H1 (cell line): ENCODE data around the gene RPGRIP1. TPM values are rescaled to one million over a fixed set of nuclear protein-coding genes. Genes with fewer than 3 reads are reported as not detected.

ENCODE experiments used
- CTCF ChIA-PET: fragments of 300-600 bp; sonication (Branson Sonifier 250); formaldehyde crosslinking; loops from one replicate; lab custom pipeline; 2021; ENCODE audit not compliant: partially characterized antibody; lab: Charles Lee
- POLR2A ChIA-PET: fragments of 300-600 bp; sonication (Branson Sonifier 250); formaldehyde crosslinking; loops from one replicate; lab custom pipeline; 2021; ENCODE audit warnings: inconsistent platforms; ENCODE audit not compliant: partially characterized antibody; lab: Charles Lee
- DNase-seq, 2 experiments: peaks; one replicate each; pipeline versions ENCODE4 v3.0.0 to v3.0.0-alpha.2; 2010 to 2022; ENCODE audit warnings: low spot score in 2 of 2, low read depth in 1 of 2, mixed read lengths in 1 of 2
- FAIRE-seq: peaks from 2 replicates; lab custom pipeline; 2011; peaks lifted over from hg19 to GRCh38; lab: Jason Lieb, UNC
- H2AFZ ChIP-seq: 2 replicates; pipeline ENCODE4 v1.8.1; 2012; ENCODE audit warnings: low read length, inconsistent platforms
- H2AK5ac ChIP-seq: 2 replicates; pipeline ENCODE4 v1.6.1; 2013; ENCODE audit warnings: low read depth, low read length
- H2BK120ac ChIP-seq: replicated peaks from 2 replicates; pipeline ENCODE3; 2013; ENCODE audit warnings: low read depth, low read length, inconsistent platforms
- H2BK12ac ChIP-seq: 2 replicates; pipeline ENCODE4 v1.6.1; 2013; ENCODE audit warnings: low read depth, low read length
- H2BK15ac ChIP-seq: 2 replicates; pipeline ENCODE4 v1.6.1; 2013; ENCODE audit warnings: low read length
- H2BK20ac ChIP-seq: 2 replicates; pipeline ENCODE4 v1.6.1; 2013; ENCODE audit warnings: low read length
- H2BK5ac ChIP-seq: 2 replicates; pipeline ENCODE4 v1.6.1; 2013; ENCODE audit warnings: low read depth, low read length
- H3K14ac ChIP-seq: 2 replicates; pipeline ENCODE4 v1.6.1; 2013; ENCODE audit warnings: inconsistent platforms; ENCODE audit not compliant: insufficient read length
- H3K18ac ChIP-seq: 2 replicates; pipeline ENCODE4 v1.6.1; 2013; ENCODE audit warnings: low read length; ENCODE audit errors: extremely low read depth
- H3K23ac ChIP-seq: 2 replicates; pipeline ENCODE4 v1.6.1; 2013; ENCODE audit warnings: inconsistent platforms; ENCODE audit not compliant: insufficient read length
- H3K23me2 ChIP-seq: 2 replicates; pipeline ENCODE4 v1.6.1; 2013; ENCODE audit warnings: low read depth, low read length
- H3K27ac ChIP-seq: 2 replicates; pipeline ENCODE4 v1.6.1; 2011; ENCODE audit warnings: low read depth, low read length, inconsistent platforms
- H3K27me3 ChIP-seq, 4 experiments: replicated peaks in 1 of 4; 1 replicate in 1 of 4; 2 replicates in 3 of 4; pipeline versions ENCODE4 v1.6.1 to v1.8.1; 2011 to 2013; ENCODE audit warnings: low read length in 3 of 4, mild to moderate bottlenecking in 3 of 4, inconsistent platforms in 2 of 4, mixed read lengths in 2 of 4, moderate library complexity in 1 of 4; ENCODE audit not compliant: control insufficient read depth in 3 of 4, insufficient read depth in 3 of 4; ENCODE audit errors: extremely low read depth in 1 of 4
- H3K36me3 ChIP-seq, 4 experiments: 2 replicates each; pipeline versions ENCODE4 v1.6.1 to v1.8.1; 2011 to 2013; ENCODE audit warnings: mild to moderate bottlenecking in 4 of 4, low read length in 3 of 4, moderate library complexity in 2 of 4, control low read depth in 1 of 4, inconsistent platforms in 1 of 4; ENCODE audit not compliant: insufficient read depth in 4 of 4, control insufficient read depth in 2 of 4
- H3K4ac ChIP-seq: replicated peaks from 2 replicates; pipeline ENCODE3; 2013; ENCODE audit warnings: low read length, low read depth, mixed read lengths, inconsistent platforms; ENCODE audit not compliant: insufficient read length
- H3K4me1 ChIP-seq, 4 experiments: replicated peaks in 1 of 4; 1 replicate in 1 of 4; 2 replicates in 3 of 4; pipeline versions ENCODE4 v1.6.1 to v1.8.1; 2011 to 2013; ENCODE audit warnings: low read length in 3 of 4, inconsistent platforms in 2 of 4, mixed read lengths in 1 of 4; ENCODE audit not compliant: insufficient read depth in 4 of 4, control insufficient read depth in 3 of 4
- H3K4me2 ChIP-seq, 2 experiments: 2 replicates each; pipeline versions ENCODE4 v1.6.1 to v1.8.1; 2011 to 2013; ENCODE audit warnings: low read depth in 2 of 2, low read length in 2 of 2, control low read depth in 1 of 2, inconsistent platforms in 1 of 2, mild to moderate bottlenecking in 1 of 2; ENCODE audit not compliant: insufficient read depth in 1 of 2
- H3K4me3 ChIP-seq, 4 experiments: fragments of 200-600, 300-600 bp in 1 of 4; sonication (generic), shearing (Covaris generic), sonication (Bioruptor Twin) in 1 of 4; 2 replicates each; pipeline versions ENCODE4 v1.5.1 to v1.8.1; 2011 to 2016; ENCODE audit warnings: low read length in 4 of 4, low read depth in 3 of 4, control low read depth in 2 of 4, inconsistent platforms in 2 of 4, mild to moderate bottlenecking in 2 of 4, mixed read lengths in 1 of 4, moderate library complexity in 1 of 4; ENCODE audit not compliant: insufficient read depth in 2 of 4; ENCODE audit errors: extremely low read depth in 1 of 4
- H3K56ac ChIP-seq: replicated peaks from 2 replicates; pipeline ENCODE3; 2013; ENCODE audit warnings: low read depth, mild to moderate bottlenecking, mixed read lengths, low read length, inconsistent platforms; ENCODE audit not compliant: insufficient read length
- H3K79me1 ChIP-seq: 2 replicates; pipeline ENCODE4 v1.6.1; 2013; ENCODE audit warnings: low read depth, low read length, control low read depth
- H3K79me2 ChIP-seq, 2 experiments: 2 replicates each; pipeline versions ENCODE4 v1.6.1 to v1.8.1; 2012 to 2013; ENCODE audit warnings: low read length in 2 of 2, mild to moderate bottlenecking in 2 of 2, inconsistent platforms in 1 of 2; ENCODE audit not compliant: insufficient read depth in 2 of 2, control insufficient read depth in 1 of 2
- H3K9ac ChIP-seq, 4 experiments: replicated peaks in 1 of 4; 1 replicate in 1 of 4; 2 replicates in 3 of 4; pipeline versions ENCODE4 v1.6.1 to v1.8.1; 2011 to 2013; ENCODE audit warnings: low read depth in 3 of 4, low read length in 3 of 4, control low read depth in 2 of 4, mild to moderate bottlenecking in 2 of 4, moderate library complexity in 2 of 4, inconsistent platforms in 1 of 4; ENCODE audit errors: extremely low read depth in 1 of 4
- H3K9me3 ChIP-seq, 2 experiments: 2 replicates each; pipeline versions ENCODE4 v1.6.1 to v1.8.1; 2012 to 2013; ENCODE audit warnings: mild to moderate bottlenecking in 2 of 2, moderate library complexity in 2 of 2, control low read depth in 1 of 2, inconsistent platforms in 1 of 2, low read depth in 1 of 2, low read length in 1 of 2, mixed read lengths in 1 of 2; ENCODE audit not compliant: insufficient read depth in 2 of 2
- H4K20me1 ChIP-seq, 2 experiments: replicated peaks in 1 of 2; 2 replicates each; pipeline versions ENCODE3 to v1.8.1; 2011 to 2013; ENCODE audit warnings: inconsistent platforms in 2 of 2, low read length in 2 of 2, mild to moderate bottlenecking in 1 of 2; ENCODE audit not compliant: insufficient read depth in 2 of 2, control insufficient read depth in 1 of 2
- H4K5ac ChIP-seq: 2 replicates; pipeline ENCODE4 v1.6.1; 2013; ENCODE audit warnings: low read length, low read depth, mixed read lengths, inconsistent platforms; ENCODE audit not compliant: insufficient read length
- H4K8ac ChIP-seq: 2 replicates; pipeline ENCODE4 v1.8.0; 2013; ENCODE audit warnings: mild to moderate bottlenecking, moderate library complexity, low read length, inconsistent platforms; ENCODE audit not compliant: insufficient read depth; ENCODE audit errors: extremely low read depth
- H4K91ac ChIP-seq: replicated peaks from 2 replicates; pipeline ENCODE3; 2013; ENCODE audit warnings: low read length, mixed read lengths, inconsistent platforms; ENCODE audit not compliant: insufficient read length
- WGBS, 2 experiments: shearing (Covaris generic) in 1 of 2; methylation state at CpG; one replicate each; pipeline versions ENCODE4 v1.1.6 to v1.1.7; 2013 to 2015; ENCODE audit warnings: low lambda C conversion rate in 2 of 2, mixed read lengths in 2 of 2, inconsistent platforms in 1 of 2, low coverage in 1 of 2, missing lambda C conversion rate in 1 of 2; ENCODE audit not compliant: insufficient replicate concordance in 2 of 2, insufficient coverage in 1 of 2, insufficient read length in 1 of 2; ENCODE audit errors: extremely low coverage in 1 of 2, missing lambda C conversion rate in 1 of 2; 5-methylcytosine and 5-hydroxymethylcytosine counted together
- polyA plus RNA-seq, 7 experiments: library from polyadenylated mRNA; depleted of rRNA in 3 of 7; stranded (reverse) in 5 of 7; unstranded in 2 of 7; fragments of >200 nt in 5 of 7; fragments of 200-250 nt in 2 of 7; gene quantifications; 1 replicate in 5 of 7; 2 replicates in 1 of 7; 4 replicates in 1 of 7; pipeline versions ENCODE4 v1.2.1 to v1.2.3, GENCODE V29; 2011 to 2013; ENCODE audit warnings: missing spikeins in 2 of 7, mixed read lengths in 2 of 7
- total RNA-seq: library from RNA; stranded (reverse); fragmentation: NEBNext Ultra II Directional; extraction: Animal tissue kit (Norgen Biotek cat#: 25700); gene quantifications from 2 replicates; pipeline ENCODE4 v1.2.1, GENCODE V29; 2021

Gene RPGRIP1
- total and polyA plus RNA-seq, 2 of the 8 experiments (the other 6 are each of a cell fraction or from before 2014, with no cell fraction given) = 0.36 to 0.65 TPM

- WGBS, 2 experiments = 3% methylated on average over 16 of the region's 16 CpGs; no CpG with 5 or more reads in 1 of the 2 experiments
- Histone ChIP-seq H4K8ac (no peak overlapping the region), H3K36me3 (peaks cover 16 to 56% (median 37%) of the 10 kb centered on the region in 4 experiments), H3K23me2 (no peaks in the 10 kb centered on the region; the same call in 1 of the 2 replicates), H3K79me1 (no peaks in the 10 kb centered on the region), H3K27ac (peak overlapping the region; percentile 99), H4K91ac (no peak overlapping the region), H2BK120ac (no peak overlapping the region), H2BK20ac (no peak overlapping the region), H2AFZ (no peak overlapping the region), H3K14ac (no peak overlapping the region), H3K9ac (peak overlapping the region; percentile 80 to 100 (median 98)), H4K20me1 (peaks cover 33 to 36% of the 10 kb centered on the region in 2 experiments), H4K5ac (peak overlapping the region; percentile 47), H3K4me3 (peak overlapping the region; percentile 81 to 100 (median 100)), H3K9me3 (no peaks in the 10 kb centered on the region), H2BK15ac (no peak overlapping the region), H3K56ac (no peak overlapping the region), H3K79me2 (peaks cover 54 to 63% of the 10 kb centered on the region in 2 experiments), H3K27me3 (no peaks in the 10 kb centered on the region), H2BK12ac (no peak overlapping the region), H3K4ac (no peak overlapping the region), H3K4me2 (peak overlapping the region; percentile 66 to 83), H2AK5ac (no peak overlapping the region), H3K23ac (no peak overlapping the region), H3K4me1 (peaks cover 2 to 9% (median 3%) of the 10 kb centered on the region in 4 experiments; a peak in 5 of 7 replicates), H2BK5ac (no peak overlapping the region), H3K18ac (no peak overlapping the region)
- ChIA-PET CTCF (no interaction called here), POLR2A (interaction anchor here (0.6 to 17.3 kb wide), 17 partner anchors 9 to 298 kb away, joined by 3 to 836 read pairs (median 5); no protein-coding TSS in a partner anchor)
- DNase-seq = no peak
- FAIRE-seq = no peak
Observed at GRCh38 chr14:21267886-21268616, 11.8 kb upstream of the RPGRIP1 start.
